GM12878 (cell line): ENCODE results near the gene SGSH. TPM values are rescaled to one million over a fixed set of nuclear protein-coding genes. Genes with fewer than 3 reads are reported as not detected.
A peak's percentile ranks its signal among the peaks of the same experiment; 100 is the strongest.

Experiments used
- CBX3 ChIP-seq: fragments of 200-600 bp; sonication (generic); IDR thresholded peaks from 2 replicates; pipeline ENCODE4 v1.6.1; 2016; ENCODE audit warnings: low read depth, borderline replicate concordance
- EED ChIP-seq: sonication (generic); IDR thresholded peaks from 2 replicates; pipeline ENCODE4 v1.6.1; 2016; ENCODE audit warnings: antibody characterized with exemption, low read depth
- EZH2 ChIP-seq: IDR thresholded peaks from 2 replicates; pipeline ENCODE4 v1.6.1; 2012; ENCODE audit warnings: low read depth, mild to moderate bottlenecking, control low read depth, inconsistent platforms, low read length, borderline replicate concordance; ENCODE audit not compliant: control insufficient read depth
- GATAD2B ChIP-seq: fragments of 450-650 bp; conservative IDR thresholded peaks from 2 replicates; pipeline ENCODE4 v1.6.1; 2017; ENCODE audit warnings: low read depth, mild to moderate bottlenecking, moderate library complexity
- RB1 ChIP-seq: fragments of 450-650 bp; formaldehyde crosslinking; IDR thresholded peaks from 2 replicates; pipeline ENCODE4 v1.6.1; 2017; ENCODE audit warnings: mild to moderate bottlenecking, borderline replicate concordance
- RCOR1 ChIP-seq: conservative IDR thresholded peaks from 2 replicates; pipeline ENCODE4 v1.6.1; 2012; ENCODE audit warnings: low read depth, low read length, improper control_type of control experiment
- TAF1 ChIP-seq: IDR thresholded peaks from 2 replicates; pipeline ENCODE4 v1.6.1; 2011; ENCODE audit warnings: mild to moderate bottlenecking, low read depth, low read length, borderline replicate concordance
- ZNF217 ChIP-seq: fragments of 450-650 bp; IDR thresholded peaks from 2 replicates; pipeline ENCODE4 v1.6.1; 2017; ENCODE audit warnings: antibody characterized with exemption, mild to moderate bottlenecking
- ZSCAN29 ChIP-seq: fragments of 450-650 bp; IDR thresholded peaks from 2 replicates; pipeline ENCODE4 v1.6.1; 2017; ENCODE audit warnings: mild to moderate bottlenecking, moderate library complexity
- polyA plus RNA-seq, 11 experiments: library from polyadenylated mRNA; depleted of rRNA in 4 of 11; unstranded in 6 of 11; stranded (reverse) in 5 of 11; fragments of >200 nt; fragmentation: Nextera tagmentation in 4 of 11; fragmentation: Illumina TruSeq in 1 of 11; extraction: Ambion mirVana in 4 of 11; extraction: Trizol in 1 of 11; gene quantifications; 1 replicate in 1 of 11; 2 replicates in 10 of 11; pipeline versions ENCODE4 v1.2.1 to v1.2.3, GENCODE V29; 2011 to 2016; ENCODE audit warnings: inconsistent platforms in 2 of 11, missing spikeins in 2 of 11, low read depth in 1 of 11
- total RNA-seq, 4 experiments: library from RNA; depleted of rRNA in 3 of 4; stranded (reverse); fragments of >200 nt in 3 of 4; fragmentation: Illumina TruSeq in 1 of 4; extraction: Trizol in 1 of 4; gene quantifications; 2 replicates each; pipeline versions ENCODE4 v1.2.1 to v1.2.3, GENCODE V29; 2013 to 2021
- TF ChIP-seq, protein P1 (sequence below): IDR thresholded peaks from 2 replicates; pipeline ENCODE4 v1.6.1; 2011; ENCODE audit warnings: mild to moderate bottlenecking, low read depth, low read length, moderate library complexity; ENCODE audit not compliant: insufficient replicate concordance
- TF ChIP-seq, protein P2 (sequence below): IDR thresholded peaks from 2 replicates; pipeline ENCODE4 v1.6.1; 2012; ENCODE audit warnings: improper control_type of control experiment, low read depth, low read length; ENCODE audit not compliant: insufficient replicate concordance
- TF ChIP-seq, protein P3 (sequence below): IDR thresholded peaks from 2 replicates; pipeline ENCODE4 v1.6.1; 2011; ENCODE audit warnings: low read depth, low read length, improper control_type of control experiment, borderline replicate concordance
- TF ChIP-seq, protein P4 (sequence below): IDR thresholded peaks from 2 replicates; pipeline ENCODE4 v1.6.1; 2012; ENCODE audit warnings: low read depth, low read length, improper control_type of control experiment
- TF ChIP-seq, protein P5 (sequence below): fragments of 450-650 bp; IDR thresholded peaks from 2 replicates; pipeline ENCODE4 v1.6.1; 2017; ENCODE audit warnings: borderline replicate concordance

SGSH gene
- total and polyA plus RNA-seq, 10 of the 15 experiments (the other 5 are each of a cell fraction or from before 2014, with no cell fraction given), result 0.13 to 17.2 (median 6.0) TPM

DNA sequence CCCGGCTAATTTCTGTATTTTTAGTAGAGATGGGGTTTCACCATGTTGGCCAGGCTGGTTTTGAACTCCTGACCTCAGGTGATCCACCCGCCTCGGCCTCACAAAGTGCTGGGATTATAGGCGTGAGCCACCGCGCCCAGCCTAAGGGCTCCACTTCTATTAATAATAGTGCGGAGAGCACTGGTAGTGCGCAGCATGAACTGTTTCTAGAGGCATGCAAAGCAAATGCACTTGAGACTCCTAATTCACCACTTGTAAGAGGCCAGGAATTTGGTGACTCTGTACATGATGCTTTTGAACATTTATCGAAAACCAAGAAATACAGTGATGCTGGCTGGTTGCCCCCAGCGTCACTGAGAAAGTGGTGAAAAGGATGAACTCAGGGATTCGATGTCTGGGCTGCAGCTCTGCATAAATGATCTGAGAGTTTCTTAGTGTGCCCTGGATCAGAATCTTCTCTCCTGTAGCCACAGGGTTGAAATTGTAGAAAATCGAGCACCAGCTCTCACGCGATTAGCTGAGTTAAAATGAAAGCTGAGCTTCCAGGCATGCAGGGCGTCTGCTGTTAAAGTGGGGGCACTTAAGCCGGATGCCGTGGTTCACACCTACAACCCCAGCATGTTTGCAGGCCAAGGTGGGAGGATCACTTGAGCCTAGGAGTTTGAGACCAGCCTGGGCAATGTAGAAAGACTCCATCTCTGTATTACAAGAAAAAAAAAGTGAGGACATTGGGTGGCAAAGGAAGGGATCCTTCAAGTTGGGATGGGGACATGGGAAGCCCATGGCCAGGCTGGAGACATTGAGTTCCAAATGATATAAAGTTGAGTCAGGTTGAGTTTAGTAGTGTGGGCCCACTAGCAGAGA is 45.3 kb upstream of the SGSH start (continued):
- TF ChIP-seq, protein P1, sequence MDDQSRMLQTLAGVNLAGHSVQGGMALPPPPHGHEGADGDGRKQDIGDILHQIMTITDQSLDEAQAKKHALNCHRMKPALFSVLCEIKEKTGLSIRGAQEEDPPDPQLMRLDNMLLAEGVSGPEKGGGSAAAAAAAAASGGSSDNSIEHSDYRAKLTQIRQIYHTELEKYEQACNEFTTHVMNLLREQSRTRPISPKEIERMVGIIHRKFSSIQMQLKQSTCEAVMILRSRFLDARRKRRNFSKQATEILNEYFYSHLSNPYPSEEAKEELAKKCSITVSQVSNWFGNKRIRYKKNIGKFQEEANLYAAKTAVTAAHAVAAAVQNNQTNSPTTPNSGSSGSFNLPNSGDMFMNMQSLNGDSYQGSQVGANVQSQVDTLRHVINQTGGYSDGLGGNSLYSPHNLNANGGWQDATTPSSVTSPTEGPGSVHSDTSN, result no peak
- TF ChIP-seq GATAD2B (peak; percentile 80), RCOR1 (0 out of 2 replicates have a peak, but pooled peaks have one; percentile 45), CBX3 (no peak), ZSCAN29 (no peak), EED (peak; percentile 64), EZH2 (no peak), ZNF217 (0 out of 2 replicates have a peak, but pooled peaks have one; percentile 60), RB1 (no peak; the same call in 1 of the 2 replicates), TAF1 (no peak)
- TF ChIP-seq, protein P2, sequence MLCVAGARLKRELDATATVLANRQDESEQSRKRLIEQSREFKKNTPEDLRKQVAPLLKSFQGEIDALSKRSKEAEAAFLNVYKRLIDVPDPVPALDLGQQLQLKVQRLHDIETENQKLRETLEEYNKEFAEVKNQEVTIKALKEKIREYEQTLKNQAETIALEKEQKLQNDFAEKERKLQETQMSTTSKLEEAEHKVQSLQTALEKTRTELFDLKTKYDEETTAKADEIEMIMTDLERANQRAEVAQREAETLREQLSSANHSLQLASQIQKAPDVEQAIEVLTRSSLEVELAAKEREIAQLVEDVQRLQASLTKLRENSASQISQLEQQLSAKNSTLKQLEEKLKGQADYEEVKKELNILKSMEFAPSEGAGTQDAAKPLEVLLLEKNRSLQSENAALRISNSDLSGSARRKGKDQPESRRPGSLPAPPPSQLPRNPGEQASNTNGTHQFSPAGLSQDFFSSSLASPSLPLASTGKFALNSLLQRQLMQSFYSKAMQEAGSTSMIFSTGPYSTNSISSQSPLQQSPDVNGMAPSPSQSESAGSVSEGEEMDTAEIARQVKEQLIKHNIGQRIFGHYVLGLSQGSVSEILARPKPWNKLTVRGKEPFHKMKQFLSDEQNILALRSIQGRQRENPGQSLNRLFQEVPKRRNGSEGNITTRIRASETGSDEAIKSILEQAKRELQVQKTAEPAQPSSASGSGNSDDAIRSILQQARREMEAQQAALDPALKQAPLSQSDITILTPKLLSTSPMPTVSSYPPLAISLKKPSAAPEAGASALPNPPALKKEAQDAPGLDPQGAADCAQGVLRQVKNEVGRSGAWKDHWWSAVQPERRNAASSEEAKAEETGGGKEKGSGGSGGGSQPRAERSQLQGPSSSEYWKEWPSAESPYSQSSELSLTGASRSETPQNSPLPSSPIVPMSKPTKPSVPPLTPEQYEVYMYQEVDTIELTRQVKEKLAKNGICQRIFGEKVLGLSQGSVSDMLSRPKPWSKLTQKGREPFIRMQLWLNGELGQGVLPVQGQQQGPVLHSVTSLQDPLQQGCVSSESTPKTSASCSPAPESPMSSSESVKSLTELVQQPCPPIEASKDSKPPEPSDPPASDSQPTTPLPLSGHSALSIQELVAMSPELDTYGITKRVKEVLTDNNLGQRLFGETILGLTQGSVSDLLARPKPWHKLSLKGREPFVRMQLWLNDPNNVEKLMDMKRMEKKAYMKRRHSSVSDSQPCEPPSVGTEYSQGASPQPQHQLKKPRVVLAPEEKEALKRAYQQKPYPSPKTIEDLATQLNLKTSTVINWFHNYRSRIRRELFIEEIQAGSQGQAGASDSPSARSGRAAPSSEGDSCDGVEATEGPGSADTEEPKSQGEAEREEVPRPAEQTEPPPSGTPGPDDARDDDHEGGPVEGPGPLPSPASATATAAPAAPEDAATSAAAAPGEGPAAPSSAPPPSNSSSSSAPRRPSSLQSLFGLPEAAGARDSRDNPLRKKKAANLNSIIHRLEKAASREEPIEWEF, result no peak
- TF ChIP-seq, protein P3, sequence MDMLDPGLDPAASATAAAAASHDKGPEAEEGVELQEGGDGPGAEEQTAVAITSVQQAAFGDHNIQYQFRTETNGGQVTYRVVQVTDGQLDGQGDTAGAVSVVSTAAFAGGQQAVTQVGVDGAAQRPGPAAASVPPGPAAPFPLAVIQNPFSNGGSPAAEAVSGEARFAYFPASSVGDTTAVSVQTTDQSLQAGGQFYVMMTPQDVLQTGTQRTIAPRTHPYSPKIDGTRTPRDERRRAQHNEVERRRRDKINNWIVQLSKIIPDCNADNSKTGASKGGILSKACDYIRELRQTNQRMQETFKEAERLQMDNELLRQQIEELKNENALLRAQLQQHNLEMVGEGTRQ, result no peak
- TF ChIP-seq, protein P4, sequence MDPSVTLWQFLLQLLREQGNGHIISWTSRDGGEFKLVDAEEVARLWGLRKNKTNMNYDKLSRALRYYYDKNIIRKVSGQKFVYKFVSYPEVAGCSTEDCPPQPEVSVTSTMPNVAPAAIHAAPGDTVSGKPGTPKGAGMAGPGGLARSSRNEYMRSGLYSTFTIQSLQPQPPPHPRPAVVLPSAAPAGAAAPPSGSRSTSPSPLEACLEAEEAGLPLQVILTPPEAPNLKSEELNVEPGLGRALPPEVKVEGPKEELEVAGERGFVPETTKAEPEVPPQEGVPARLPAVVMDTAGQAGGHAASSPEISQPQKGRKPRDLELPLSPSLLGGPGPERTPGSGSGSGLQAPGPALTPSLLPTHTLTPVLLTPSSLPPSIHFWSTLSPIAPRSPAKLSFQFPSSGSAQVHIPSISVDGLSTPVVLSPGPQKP, result no peak
- TF ChIP-seq, protein P5, sequence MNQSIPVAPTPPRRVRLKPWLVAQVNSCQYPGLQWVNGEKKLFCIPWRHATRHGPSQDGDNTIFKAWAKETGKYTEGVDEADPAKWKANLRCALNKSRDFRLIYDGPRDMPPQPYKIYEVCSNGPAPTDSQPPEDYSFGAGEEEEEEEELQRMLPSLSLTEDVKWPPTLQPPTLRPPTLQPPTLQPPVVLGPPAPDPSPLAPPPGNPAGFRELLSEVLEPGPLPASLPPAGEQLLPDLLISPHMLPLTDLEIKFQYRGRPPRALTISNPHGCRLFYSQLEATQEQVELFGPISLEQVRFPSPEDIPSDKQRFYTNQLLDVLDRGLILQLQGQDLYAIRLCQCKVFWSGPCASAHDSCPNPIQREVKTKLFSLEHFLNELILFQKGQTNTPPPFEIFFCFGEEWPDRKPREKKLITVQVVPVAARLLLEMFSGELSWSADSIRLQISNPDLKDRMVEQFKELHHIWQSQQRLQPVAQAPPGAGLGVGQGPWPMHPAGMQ, result no peak
